ENCODE results near the gene LINC00237.

Gene LINC00237

DNA sequence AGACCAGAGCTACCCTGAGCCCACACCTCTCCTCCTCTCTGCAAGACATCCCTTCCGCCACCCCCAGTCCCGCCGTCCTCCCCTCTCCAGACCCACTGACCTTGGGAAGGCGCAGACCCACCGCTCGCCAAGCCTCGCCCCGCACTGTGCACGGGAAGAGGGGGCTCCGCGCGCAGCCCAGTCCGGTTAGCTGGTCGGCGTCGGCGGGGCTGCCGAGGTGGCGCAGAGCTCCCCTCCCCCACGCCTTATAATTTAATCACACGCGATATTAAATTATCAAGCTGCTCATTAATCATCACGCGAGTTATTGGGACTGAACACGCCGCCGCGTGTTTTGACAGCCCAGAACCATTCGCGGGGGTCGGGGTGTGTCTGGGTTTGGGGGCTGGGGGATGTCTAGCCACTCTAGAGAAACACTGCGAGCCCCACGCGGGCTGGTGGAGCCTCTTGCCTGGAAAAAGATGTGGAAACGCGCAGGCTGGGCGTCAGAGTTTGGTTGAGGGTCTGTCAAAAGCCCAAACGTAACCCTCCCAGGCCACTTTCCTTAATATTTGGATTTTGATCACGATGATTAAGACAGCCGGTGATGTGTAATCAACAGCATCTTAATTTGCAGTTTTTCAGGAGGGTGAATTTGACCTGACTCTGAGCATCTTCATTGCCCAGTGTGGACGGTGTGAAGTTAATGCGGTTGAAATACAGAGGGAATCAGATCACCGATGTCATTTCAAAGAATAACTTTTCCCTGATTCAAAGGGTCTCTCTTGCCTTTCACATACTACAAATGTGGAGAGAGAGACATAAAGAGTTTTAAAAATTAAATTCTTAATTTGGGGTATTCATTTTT, at the start of gene LINC00237:
Gene LINC00237, minus strand, starts transcription at position 188 of the 847 bp plus-strand sequence.
- DNase-seq (ENCODE audit: low spot score): no peak

GRCh38 chr20:21155268-21155667, 49.1 kb upstream of the LINC00237 start:
- DNase-seq (ENCODE audit: low spot score): no peak

GRCh38 chr20:21154692-21155091, 48.5 kb upstream of the LINC00237 start:
- no peak for DNase-seq (ENCODE audit: low spot score)

DNA sequence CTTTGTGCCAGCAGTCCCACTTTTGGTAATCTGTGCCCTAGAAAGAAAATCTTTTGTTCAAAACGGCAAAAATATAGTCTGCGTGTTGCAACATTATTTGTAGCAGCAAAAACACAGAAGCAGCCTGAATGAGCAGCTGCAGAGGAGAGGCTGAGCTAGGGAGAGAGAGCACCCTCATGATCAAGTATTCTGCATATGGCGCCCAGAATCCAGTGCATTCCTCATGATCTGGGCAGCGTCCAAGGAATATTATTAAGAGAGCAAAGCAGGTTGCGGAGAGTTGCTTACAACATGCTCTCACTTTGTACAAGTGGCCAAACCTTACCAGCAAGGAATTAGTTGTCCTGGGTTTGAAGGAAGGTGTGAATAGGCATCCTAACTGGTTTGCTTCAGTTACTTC, 45.6 kb upstream of the LINC00237 start:
- peak; percentile 17 for DNase-seq (ENCODE audit: low spot score)

DNA sequence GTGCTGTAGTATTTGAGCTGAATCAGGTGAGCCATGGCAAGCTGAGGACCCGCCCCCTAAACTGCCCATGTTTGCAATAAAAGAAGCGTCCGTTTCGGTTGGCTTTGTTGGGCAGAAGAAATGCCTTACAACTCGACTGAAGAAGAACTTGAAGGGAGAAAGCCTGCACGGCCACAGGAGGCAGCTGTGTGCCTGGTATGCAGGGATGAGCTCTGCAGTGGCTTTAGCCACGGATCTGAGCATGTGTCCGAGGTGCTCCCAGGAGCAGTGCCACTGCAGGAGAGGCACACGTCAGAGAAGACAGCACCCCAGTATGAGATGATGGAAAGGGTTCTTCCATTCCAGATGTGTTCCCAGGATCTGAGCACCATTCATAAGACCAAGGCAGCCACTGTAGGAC, 43.2 kb upstream of the LINC00237 start:
- DNase-seq (ENCODE audit: low spot score): no peak

DNA sequence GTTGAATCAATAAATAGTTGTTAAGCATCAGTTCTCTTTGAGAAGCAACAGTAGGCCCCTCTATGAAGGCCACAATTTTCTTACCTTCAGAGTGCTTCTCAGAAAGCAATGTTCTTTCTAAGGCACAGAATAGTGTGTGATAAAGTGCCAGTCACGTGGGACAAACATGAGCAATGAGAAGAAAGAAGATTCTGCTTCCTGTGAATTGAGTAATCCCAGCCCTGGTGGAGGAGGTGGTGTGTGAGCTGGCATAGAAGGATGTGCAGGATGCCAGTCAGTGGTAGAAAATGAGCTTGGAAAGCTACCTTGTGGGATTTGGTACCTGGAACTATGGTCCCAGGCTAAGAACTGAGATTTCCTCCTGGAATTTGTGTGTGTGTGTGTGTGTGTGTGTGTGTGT, 41.4 kb upstream of the LINC00237 start:
- DNase-seq (ENCODE audit: low spot score): no peak

- DNase-seq (ENCODE audit: low spot score): no peak
Measured at GRCh38 chr20:21146215-21146614, 40.1 kb upstream of the LINC00237 start.

- no peak for DNase-seq (ENCODE audit: low spot score)
Measured at GRCh38 chr20:21145424-21145823, 39.3 kb upstream of the LINC00237 start.

DNA sequence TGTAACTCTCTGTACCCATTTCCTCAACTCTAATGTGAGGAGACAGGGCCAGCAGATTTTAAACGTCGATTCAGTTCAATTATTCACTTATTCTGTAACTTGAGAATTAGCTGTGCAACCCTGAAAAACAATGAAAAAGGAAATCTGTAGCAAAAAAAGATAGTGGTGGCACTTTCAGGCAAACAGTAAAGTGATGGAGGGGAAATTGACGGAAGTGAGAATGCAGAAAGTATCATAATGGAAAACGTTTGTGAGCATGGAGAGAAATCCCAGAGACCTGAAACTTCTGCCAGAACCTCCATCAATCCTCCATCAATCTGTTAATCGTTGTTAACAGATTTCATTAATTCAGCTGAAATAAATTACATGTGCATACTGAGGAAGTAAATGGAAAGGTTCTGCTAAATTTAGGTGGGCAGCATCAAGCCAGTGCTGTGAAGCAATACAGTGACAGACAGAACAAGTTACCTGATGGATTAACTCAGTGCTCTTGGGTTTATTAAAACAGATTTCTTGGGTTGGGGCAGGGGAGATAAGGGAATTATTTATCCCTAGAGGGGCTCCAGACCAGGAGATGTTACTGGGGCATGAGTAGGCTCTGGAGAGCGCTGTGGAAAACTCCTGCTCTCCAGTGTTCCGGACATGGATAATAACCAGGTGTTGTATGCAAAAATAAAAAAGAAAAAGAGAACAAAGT, 37.2 kb upstream of the LINC00237 start:
- DNase-seq (ENCODE audit: low spot score): no peak

- DNase-seq (ENCODE audit: low spot score): no peak
Measured at GRCh38 chr20:21141825-21142224, 35.7 kb upstream of the LINC00237 start.

- DNase-seq (ENCODE audit: low spot score): no peak
Measured at GRCh38 chr20:21139881-21140566, 33.9 kb upstream of the LINC00237 start.

DNA sequence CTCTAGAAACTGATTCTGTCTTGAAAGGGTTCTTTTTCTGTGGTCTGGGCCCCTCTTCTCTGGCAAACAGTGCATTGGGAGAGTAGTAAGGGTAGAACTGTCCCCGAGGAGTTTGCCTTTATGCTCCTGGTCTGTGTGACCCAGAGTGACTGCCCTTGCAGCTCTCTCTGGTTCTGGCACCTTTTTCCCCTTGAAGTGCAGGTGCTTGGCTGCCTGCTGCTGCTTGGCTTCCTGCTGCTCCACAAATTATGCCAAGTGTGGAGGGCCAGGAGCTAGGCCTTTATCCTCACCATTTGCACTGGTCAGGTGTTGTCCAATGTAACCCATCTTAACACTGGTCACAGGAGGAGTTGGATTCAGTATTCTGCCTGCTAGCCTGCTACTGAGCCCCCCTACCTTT, 30.9 kb upstream of the LINC00237 start:
- DNase-seq (ENCODE audit: low spot score): no peak

- no peak for DNase-seq (ENCODE audit: low spot score)
Measured at GRCh38 chr20:21136015-21136732, 30.0 kb upstream of the LINC00237 start.

DNA sequence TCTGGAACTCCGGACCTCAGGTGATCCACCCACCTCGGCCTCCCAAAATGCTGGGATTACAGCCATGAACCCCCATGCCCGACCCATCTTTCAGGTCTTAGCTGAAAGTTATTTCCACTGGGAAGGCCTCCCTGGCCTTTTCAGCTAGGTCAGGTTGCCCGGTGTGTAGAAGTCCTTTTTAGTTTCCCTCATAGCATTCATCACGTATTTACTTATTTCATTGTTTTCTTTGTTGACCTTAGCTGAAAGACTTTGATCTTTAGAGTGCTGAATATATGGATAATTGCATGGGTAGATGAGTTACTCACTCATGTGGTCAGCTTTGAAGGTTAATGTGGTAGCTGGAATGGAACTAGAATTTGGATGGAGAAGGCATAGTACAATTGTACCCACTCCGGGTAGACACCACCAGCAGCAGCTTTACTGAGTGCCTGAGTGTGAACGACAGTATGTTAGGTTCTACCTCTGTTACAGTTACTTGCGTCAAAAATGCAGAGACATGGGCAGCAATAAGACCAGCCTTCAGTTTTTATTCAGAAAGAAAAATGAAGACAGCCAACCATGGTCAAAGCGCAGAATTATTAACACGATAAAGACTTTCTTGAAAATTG, 28.8 kb upstream of the LINC00237 start:
- no peak for DNase-seq (ENCODE audit: low spot score)

GRCh38 chr20:21133917-21134622, 27.9 kb upstream of the LINC00237 start:
- no peak for DNase-seq (ENCODE audit: low spot score)

DNA sequence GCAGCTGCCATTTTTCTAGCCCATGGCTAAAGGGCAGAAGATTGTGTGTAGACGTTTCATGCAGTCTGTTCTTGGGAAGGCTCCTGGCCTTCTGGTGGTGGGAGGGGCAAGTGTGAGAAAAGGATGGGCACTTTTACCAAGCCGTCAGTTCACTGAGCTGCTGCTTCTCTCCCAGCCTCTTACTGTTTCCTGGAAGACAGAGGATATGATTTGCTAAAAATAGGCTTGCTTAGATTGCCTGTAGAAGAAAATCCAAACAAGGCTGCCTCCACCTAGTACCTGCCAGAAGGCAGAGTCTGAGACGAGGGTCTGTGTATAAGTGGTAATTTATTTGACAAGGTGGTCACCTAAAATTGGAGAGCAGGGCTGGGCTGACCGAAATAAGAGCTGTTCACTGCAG, 27.2 kb upstream of the LINC00237 start:
- no peak for DNase-seq (ENCODE audit: low spot score)

- no peak for DNase-seq (ENCODE audit: low spot score)
Measured at GRCh38 chr20:21129861-21130260, 23.7 kb upstream of the LINC00237 start.

DNA sequence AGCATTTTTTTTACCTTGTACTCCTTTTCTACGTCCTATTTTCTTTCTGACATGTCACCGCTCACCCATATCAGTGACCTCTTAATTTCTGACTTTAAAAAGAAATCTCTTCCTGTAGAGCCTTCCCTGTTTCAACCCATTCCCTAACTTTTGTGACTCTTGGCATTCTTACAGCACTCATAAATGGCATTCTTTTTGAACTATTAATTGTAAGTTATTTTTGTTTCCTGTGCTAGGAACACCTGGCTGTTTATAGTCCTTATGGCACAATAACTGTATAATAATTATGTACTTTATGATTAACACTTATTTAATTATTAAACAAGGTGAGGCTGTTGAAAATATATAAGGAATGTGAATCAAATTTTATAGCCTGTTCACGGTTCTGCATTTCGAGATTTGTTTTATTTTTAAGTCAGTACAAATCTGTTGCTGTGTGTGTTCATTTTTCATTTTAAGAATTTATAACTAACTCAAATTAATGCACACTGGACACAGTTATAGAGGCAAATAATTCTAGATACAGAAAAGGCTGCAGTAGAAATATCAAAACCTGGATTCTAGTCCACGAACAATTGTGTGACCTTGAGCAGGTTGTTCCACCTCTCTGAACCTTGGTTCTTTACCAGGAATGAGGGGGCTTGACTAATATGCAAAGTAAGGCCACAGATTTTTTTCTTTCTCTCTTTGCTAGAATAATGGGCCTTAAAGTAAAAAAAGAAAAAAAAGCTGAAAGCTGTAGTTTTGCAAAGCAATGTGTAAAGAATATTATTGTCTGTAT, 21.2 kb upstream of the LINC00237 start:
- no peak for DNase-seq (ENCODE audit: low spot score)

- DNase-seq (ENCODE audit: low spot score): peak; percentile 48
Measured at GRCh38 chr20:21126581-21126870, 20.4 kb upstream of the LINC00237 start.

DNA sequence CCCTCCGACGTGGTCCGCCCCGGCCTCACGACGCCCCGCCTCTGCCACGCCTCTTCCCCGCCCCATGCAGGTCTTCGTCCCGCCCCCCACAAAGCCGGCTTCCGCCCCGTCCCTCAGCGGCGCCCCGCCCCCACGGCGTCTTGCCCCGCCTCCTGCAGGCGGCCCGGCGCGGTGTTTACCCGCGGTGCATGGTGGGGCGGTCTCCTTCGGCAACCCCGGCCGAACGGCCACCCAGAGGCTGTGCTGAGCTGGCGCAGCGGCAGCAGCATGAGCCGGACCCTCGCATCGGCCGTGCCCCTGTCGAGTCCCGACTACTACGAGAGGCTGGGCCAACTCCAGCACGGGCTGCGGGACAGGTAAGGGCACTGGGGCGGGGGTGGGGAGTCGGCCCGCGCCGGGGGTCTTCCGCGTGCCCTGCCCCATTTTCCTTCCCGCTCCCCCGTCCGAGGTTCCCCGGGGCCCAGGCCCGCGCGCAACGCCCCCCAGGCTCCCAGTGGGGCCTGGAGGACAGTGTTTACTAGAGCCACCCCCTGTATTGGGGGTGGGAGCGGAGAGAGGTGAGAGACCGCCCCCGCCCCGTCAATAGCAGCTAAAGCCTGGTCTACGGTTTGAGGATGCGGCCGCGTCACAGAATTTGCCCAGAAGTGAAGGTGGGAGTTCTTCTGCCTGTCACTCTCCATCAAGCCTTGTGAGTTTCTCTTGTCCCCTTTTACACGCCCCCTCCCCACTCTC, 19.9 kb upstream of the LINC00237 start, which contains the start of gene KIZ:
Gene KIZ, plus strand, starts transcription at position 234 of the 732 bp plus-strand sequence. Its CDS starts 34 bp downstream, at position 268.
- DNase-seq (ENCODE audit: low spot score): peak; percentile 95

All from globus pallidus (tissue), 1 donor.